Amygdala (tissue), 56 donors: Measurements from ENCODE around the gene PIP4K2C.
"Not testable (repeated sequence)": the region's sequence is repeated elsewhere in the genome, so short reads cannot be mapped to it uniquely, and the experiment has no call there.

ENCODE experiments used
- DNase-seq, 56 donors: peaks; one replicate each; lab custom pipeline; 2025; lab: John Stamatoyannopoulos, UW

PIP4K2C gene

DNA sequence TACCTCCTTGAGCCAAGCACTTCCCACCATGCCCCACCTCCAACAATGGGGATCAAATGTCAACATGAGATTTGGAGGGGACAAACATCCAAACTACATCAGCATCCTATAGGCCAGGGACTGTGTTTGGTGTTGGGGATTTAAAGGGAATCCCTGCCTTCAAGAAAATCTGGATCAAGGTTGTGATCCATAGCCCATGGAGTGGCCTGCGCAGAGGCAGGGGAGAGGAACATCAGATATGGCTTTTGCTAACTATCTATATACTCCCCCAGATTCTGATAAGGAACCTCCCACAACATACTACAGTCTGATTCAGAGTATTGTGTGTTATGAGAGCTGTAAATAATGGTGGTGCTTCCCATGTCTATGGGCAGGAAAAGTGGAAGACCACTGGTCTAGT is 36.1 kb upstream of the PIP4K2C start:
- DNase-seq = no peak

DNA sequence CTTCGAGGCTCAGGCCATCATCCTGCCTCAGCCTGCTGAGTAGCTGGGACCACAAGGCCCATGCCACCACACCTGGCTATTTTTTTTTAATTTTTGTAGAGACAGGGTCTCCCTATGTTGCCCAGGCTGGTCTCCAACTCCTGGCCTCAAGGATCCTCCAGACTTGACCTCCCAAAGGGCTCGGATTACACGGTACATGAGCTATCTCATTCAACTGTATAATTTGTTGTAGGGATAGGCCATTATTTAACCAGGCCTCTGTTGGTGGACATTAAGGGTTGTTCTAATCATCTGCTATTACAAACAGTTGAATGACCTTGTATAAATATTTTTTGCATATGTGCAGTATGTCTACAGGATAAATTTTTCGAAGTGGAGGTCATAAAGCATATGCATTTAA is 32.1 kb upstream of the PIP4K2C start:
- DNase-seq = no peak

DNA sequence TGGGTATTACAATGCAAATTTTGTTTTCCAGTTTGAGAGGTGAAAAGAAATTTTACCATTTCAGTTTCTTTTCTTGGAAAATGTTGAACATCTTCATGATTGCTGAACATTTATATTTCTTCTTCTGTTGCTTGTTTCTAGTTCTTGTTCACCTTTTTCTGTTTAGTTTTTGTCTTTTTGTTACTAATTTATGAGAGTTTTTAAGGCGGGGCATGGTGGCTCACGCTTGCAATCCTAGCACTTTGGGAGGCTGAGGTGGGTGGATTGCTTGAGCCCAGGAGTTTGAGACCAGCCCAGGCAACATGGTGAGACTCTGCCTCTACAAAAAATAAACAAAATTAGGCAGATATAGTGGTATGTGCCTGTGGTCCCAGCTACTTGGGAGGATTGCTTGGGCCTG is 30.5 kb upstream of the PIP4K2C start:
- DNase-seq = no peak

DNA sequence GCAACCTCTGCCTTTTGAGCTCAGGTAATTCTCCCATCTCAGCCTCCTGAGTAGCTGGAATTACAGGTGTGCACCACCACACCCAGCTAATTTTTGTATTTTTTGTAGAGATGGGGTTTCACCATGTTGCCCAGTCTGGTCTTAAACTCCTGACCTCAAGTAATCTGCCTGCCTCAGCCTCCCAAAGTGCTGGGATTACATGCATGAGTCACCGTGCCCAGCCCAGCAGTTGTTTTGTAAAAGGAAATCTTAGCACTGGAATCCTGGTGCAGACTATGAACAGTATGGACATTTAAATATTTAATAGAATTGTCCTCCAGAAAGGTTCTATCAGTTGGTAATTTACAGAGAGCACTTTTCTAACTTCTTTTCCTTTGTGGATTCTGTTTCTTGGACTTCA is 29.9 kb upstream of the PIP4K2C start:
- not testable (repeated sequence) for DNase-seq

DNA sequence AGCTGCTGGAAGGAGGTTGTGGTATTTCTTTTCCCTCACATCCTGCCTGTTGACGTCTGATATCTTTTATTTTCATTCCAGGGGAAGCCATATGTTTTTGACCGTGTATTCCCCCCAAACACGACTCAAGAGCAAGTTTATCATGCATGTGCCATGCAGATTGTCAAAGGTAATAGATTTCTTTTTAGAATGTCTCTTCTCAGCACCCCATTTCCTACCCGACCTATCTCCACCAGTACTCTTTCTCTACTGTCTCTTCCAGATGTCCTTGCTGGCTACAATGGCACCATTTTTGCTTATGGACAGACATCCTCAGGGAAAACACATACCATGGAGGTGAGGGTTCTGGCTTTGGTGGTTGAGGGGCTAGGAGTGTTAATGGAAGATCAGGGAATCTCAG is 27.6 kb upstream of the PIP4K2C start:
- DNase-seq = no peak

DNA sequence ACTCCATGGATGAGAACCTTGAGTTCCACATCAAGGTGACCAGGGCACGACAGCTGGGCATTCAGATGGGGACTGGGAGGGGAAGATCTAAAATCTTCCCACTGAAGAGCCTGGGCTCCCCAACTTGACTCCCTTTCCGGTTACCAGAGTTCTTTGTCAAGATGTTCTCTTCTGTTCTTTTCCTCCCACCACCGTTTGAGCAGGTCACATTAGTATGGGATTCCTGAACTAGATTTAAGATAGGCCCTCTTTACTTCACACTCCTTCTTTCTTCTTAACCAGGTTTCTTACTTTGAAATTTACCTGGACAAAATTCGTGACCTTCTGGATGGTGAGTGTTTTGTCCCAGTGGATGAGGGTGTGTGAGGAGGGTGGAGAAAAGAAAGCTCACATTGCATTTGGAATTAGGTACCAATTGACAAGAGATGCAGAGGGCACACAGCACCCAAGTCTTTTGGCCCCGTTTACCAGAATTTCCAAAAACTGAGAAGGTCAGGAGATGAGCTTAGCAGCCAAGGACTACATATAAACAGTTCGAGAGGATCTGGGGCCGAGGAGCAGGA is 26.7 kb upstream of the PIP4K2C start:
- DNase-seq = no peak

DNA sequence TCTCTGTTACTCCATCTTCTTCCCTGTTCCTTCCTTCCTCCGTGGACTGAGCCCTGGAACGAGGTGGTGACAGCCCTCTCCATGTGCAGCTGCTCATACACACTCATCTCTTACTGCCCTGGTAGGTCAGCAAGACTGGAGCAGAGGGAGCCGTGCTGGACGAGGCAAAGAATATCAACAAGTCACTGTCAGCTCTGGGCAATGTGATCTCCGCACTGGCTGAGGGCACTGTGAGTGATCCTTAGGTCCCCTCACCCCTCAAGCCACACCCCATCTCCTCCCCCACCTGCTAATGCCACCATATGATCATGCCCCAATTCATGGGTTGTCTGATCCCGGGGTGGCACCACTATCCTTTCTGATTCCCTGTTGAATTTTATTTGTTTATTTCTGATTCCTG is 22.2 kb upstream of the PIP4K2C start:
- DNase-seq = no peak

DNA sequence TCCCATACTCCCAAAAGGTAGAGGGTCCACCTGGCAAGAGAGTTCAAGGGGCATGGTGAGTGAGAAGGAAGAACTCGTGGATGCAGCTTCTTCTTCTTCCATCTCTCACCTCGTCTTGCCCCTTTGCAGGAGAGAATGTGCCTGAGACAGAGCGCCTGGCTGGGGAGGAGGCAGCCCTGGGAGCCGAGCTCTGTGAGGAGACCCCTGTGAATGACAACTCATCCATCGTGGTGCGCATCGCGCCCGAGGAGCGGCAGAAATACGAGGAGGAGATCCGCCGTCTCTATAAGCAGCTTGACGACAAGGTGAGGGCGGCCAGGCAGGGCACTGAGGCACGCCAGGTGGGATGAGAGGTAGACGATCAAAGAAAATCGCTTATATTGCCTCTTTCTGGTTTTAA is 21.1 kb upstream of the PIP4K2C start:
- DNase-seq = no peak

DNA sequence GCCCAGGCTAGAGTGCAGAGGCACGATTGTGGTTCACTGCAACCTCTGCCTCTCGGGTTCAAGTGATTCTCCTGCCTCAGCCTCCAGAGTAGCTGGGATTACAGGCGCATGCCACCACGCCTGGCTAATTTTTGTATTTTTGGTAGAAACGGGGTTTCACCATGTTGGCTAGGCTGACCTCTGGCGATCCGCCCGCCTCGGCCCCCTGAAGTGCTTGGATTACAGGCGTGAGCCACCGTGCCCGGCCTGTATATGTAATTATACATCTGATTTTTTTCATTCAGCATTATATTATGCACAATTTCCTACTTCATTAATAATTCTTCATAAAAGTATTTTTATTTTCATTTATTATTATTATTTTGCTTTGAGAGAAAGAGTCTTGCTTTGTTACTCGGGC is 20.6 kb upstream of the PIP4K2C start:
- not testable (repeated sequence) for DNase-seq

DNA sequence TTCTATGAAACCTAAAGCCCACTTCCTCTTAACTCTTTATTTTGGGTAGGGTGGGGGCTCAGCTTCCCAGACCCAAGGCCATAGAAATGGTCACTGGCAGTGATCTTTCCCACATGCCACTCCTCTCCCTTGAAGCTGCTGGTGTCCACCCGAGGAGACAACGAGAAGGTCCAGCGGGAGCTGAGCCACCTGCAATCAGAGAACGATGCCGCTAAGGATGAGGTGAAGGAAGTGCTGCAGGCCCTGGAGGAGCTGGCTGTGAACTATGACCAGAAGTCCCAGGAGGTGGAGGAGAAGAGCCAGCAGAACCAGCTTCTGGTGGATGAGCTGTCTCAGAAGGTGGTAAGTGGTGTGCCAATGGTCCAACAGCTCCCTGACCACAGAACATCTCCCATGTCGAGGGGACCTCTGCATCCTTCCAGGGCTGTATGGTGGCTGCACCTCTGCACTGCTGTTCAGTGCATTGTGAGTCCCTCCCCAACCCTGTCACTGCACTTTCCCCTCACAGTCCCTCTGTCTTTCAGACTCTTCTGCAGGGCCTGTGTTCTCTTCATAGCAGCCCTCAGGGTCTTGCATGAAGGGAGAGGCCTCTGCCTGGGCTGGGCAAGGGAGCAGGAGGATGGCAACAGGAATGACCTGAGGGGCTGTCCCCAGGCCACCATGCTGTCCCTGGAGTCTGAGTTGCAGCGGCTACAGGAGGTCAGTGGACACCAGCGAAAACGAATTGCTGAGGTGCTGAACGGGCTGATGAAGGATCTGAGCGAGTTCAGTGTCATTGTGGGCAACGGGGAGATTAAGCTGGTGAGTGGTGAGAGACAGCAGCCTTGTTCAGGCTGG is 18.8 kb upstream of the PIP4K2C start:
- no peak for DNase-seq

DNA sequence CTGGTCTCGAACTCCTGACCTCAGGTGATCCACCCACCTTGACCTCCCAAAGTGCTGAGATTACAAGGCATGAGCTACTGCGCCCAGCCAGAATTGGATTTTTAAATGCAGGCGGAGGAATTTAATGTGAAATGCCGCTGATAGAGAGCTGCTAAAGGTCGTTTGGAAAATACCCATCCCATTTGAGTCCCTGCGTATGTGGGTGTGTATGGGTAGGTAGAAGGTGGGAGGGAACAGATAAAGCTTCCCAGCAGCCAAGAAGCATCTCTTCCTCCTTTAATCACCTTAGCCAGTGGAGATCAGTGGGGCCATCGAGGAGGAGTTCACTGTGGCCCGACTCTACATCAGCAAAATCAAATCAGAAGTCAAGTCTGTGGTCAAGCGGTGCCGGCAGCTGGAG is 16.2 kb upstream of the PIP4K2C start:
- no peak for DNase-seq

DNA sequence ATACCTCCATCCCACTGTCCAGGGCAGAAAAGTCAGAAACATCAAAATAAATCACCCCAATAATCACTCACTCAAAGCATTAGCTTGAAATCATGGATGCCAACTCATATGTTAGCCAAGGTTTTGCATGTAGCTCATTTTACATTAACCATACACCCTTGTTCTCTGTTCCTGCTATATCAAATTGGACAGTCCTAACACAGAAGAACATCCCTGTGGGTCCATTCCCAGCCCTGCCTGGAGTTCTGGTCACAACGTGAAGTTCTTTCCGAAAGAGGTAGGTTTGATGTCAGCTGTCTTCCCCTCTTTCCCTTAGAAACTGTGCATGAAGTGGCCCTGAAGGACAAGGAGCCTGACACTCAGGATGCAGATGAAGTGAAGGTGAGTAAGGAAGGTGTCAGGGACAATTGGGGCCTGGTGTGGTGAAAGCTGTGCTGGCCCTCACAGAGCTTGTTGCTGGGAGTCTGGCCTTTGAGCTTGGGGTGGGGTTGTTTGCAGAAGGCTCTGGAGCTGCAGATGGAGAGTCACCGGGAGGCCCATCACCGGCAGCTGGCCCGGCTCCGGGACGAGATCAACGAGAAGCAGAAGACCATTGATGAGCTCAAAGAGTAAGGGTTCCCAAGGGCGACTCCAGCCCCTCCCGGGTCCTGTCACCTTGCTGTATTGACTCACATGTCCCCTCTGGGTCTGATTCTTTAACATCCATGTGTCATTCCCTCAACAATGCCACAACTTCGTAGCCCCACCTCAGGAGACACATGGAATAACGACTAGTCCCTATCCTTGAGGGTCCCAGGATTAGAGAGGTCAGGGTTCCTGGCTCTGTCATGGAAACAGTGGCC is 15.0 kb upstream of the PIP4K2C start:
- no peak for DNase-seq

DNA sequence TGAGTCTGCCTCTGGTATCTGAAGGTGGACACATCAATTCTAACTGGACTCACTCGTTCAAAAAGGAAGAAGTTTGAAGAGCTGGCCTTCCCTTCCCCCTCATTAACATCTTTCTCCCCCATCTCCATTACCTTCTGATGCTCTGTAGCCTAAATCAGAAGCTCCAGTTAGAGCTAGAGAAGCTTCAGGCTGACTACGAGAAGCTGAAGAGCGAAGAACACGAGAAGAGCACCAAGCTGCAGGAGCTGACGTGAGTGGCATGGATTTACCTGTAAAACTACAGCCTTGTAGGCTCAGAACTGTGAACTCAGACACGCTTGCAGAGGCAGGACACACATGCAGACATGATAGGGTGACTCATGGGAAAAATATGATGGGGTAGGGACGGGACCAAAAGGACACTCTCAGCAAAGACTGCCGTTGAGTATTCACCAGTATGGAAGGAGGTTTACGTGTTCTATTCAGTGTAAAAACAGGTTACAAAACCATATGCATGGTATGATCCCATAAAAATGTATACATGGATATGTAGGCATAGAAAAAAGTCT is 14.3 kb upstream of the PIP4K2C start:
- no peak for DNase-seq

DNA sequence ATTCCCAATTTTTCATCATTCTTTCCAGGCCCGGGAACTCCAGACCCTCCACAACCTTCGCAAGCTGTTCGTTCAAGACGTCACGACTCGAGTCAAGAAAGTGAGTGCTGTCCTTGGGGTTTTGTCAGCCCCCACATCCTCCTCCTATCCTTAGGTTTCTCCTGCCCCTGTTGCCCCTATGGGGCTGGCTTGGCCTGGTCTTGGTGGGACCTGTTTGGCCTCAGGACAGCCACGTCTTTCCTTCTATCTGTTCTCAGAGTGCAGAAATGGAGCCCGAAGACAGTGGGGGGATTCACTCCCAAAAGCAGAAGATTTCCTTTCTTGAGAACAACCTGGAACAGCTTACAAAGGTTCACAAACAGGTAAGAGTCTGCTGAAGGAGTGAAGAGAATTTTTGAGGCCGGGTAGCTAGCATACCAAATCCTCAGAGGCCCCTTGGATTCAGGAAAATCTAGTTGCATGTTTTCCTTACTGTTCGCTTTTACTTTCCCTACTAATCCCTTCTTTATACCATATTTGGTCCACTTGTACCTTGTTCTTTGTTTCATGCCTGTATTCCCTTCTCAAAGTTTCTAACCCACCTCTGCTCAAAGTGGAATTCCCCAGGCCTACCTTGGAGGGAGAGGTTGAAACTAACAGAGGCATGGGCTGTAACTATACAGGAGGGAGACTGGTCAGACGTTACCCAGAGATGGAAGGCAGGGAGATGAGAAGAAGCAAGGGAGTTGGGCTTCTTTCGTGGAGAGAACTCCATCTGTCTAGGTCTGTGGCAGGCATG is 12.8 kb upstream of the PIP4K2C start:
- no peak for DNase-seq

DNA sequence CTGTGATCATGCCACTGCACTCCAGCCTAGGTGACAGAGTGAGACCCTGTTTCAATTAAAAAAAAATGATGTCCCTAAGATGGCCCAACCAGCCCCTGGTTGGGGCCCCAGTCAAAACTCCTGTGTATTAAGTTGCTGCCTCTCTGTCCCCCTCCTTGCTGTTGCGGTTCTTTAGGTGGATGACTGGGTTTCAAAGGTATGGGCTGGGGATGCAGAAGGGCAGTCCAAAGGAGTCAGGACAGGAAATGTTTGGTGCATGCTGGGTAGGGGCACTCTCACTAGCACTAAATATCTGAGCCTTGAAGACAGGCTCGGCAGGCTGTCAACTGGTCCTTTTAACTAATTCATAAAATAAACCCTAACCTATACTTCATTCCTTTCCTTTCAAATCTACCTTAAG is 12.0 kb upstream of the PIP4K2C start:
- no peak for DNase-seq

DNA sequence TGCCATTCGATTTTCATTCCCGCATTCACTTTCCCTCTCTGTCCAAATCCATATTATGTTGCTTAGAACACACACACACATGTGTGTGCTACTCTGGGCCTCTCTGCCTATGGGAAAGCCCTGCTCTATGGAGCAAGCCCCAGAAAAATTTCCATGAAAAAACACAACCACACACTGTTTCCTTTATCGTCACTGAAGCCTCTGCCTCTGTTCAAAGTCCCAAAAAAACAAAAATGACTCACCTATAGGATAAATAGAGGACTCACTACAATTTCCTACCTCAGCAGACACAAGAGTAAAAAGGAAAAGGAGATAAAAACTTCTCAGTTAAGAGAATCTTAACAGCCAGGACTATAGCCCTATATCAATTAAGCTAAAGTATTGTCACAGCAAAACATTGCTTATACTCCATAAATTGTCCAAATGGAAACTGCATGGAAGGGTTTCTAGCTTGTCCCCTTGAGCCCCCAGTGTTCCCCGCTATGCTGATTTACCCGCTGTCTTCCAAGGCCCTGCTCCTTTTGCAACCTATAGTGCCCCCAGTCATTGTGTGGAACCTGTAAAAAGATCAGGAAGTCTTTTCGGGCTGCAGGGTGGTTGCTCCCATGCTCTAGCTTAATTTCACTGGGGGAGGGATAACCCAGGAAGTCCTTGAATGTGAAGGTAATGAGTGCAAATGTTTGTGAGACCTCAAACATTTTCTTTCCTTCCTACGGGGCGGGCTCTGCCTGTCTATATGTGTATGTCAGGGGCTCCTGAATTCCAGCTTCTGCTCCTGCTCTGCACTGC is 11.1 kb upstream of the PIP4K2C start:
- DNase-seq = no peak

DNA sequence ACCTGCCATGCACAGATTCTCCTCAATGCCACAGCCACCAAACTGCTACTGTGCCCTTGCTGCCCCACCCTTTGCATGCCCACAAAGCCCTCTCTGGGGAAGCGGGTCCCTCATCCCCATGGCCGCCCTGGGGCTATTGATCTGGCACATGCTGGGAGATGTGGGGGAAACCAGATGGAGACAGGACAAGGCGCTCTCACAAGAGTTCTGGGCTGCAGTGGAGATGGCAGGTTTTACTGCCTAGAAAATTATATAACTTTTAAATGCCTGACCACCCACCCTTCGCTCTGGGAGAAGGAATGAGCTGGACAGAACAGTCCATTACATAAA is 10.6 kb upstream of the PIP4K2C start:
- DNase-seq = no peak

DNA sequence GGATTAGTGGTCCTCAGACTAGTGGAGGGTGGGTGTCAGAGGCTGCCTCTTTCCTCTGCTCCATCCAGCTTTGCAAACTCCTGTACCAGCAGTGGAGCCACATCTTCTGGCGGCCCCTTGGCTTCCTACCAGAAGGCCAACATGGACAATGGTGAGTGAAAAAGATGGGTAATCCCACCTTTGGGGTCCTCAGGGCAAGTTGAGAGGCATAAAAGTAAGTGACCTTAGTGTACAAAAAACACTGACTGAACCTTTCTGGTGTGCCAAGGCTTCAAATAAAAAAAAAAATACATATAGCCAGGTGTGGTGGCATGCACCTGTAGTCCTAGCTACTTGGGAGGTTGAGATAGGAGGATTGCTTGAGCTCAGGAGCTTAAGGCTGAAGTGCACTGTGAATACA is 9.2 kb upstream of the PIP4K2C start:
- DNase-seq = no peak

DNA sequence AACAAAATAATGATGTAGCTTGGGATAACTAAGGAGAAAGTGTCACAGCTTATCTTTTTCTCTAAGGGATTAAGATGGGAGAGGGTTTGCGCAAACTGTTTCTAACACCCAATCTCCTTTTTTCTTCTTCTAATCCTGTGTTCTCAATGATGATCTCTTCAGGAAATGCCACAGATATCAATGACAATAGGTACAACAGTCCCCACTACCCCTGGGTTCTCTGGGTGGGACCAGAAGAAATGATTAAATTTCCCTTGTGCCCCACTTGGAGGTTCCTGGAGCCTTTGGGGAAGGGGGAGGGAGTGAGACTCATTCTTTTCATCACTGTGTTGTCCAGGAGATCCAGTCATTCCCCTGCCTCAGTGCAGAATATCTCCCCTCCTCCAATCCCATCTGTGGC is 8.6 kb upstream of the PIP4K2C start:
- DNase-seq = no peak
